GM23338 (cell line): ENCODE measurements around the gene MAP4K4.

Experiments
- CREB1 ChIP-seq: fragments of 250-450 bp; sonication (Bioruptor Pico); IDR thresholded peaks from 2 replicates; pipeline ENCODE4 v1.5.0; 2020; ENCODE audit warnings: low read depth, mild to moderate bottlenecking, moderate library complexity
- CTCF ChIP-seq, 2 experiments: fragments of 200-600 bp in 1 of 2; sonication (generic) in 1 of 2; conservative IDR thresholded peaks; 2 replicates each; pipeline versions ENCODE4 v1.5.1 to v1.6.1; 2016 to 2017; ENCODE audit warnings: antibody characterized with exemption in 2 of 2, low read depth in 2 of 2, mild to moderate bottlenecking in 2 of 2, moderate library complexity in 1 of 2
- EZH2 ChIP-seq: fragments of 200-600 bp; sonication (generic); IDR thresholded peaks from one replicate; pipeline ENCODE4 v1.8.0; 2017; ENCODE audit warnings: antibody characterized with exemption, mild to moderate bottlenecking, low read depth; ENCODE audit not compliant: unreplicated experiment
- EZH2phosphoT487 ChIP-seq: fragments of 200-600 bp; sonication (generic); IDR thresholded peaks from one replicate; pipeline ENCODE4 v1.8.1; 2018; ENCODE audit warnings: antibody characterized with exemption; ENCODE audit not compliant: unreplicated experiment
- NANOG ChIP-seq: IDR thresholded peaks from 2 replicates; pipeline ENCODE4 v1.6.1; 2016; ENCODE audit warnings: antibody characterized with exemption, borderline replicate concordance
- POLR2AphosphoS5 ChIP-seq: IDR thresholded peaks from 2 replicates; pipeline ENCODE4 v1.6.1; 2016; ENCODE audit warnings: antibody characterized with exemption, low read depth
- TF ChIP-seq, protein P1 (sequence below): IDR thresholded peaks from one replicate; pipeline ENCODE4 v1.6.1; 2018; ENCODE audit warnings: antibody characterized with exemption; ENCODE audit not compliant: unreplicated experiment

DNA sequence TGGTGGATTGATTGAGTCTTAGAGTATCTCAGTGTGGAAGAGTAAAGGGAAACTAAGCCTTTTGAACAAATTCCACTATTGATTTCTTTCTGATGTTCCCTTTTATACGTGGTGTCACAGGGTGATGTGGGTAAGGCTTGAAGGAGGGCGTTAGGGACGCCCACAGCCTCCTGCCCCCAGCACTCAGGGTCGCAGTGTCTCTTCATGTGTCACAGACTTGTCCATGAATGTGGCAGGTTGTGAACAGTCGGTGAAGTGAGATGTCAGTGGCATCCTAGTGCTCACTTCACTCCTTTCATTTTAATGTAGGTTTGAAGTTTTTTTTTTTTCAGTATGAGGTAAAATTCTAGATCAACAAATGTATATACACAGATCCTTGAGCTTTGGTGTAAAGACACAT is 171.0 kb downstream of the MAP4K4 start:
- TF ChIP-seq CTCF (conservative IDR thresholded peaks at IDR 0.05; ENCODE audit: low read depth in 2 of 2) (no peak), NANOG (no peak), POLR2AphosphoS5 (no peak), EZH2phosphoT487 (no peak), EZH2 (no peak), CREB1 (CRISPR knock-in tag) (no peak)
- TF ChIP-seq, protein P1, sequence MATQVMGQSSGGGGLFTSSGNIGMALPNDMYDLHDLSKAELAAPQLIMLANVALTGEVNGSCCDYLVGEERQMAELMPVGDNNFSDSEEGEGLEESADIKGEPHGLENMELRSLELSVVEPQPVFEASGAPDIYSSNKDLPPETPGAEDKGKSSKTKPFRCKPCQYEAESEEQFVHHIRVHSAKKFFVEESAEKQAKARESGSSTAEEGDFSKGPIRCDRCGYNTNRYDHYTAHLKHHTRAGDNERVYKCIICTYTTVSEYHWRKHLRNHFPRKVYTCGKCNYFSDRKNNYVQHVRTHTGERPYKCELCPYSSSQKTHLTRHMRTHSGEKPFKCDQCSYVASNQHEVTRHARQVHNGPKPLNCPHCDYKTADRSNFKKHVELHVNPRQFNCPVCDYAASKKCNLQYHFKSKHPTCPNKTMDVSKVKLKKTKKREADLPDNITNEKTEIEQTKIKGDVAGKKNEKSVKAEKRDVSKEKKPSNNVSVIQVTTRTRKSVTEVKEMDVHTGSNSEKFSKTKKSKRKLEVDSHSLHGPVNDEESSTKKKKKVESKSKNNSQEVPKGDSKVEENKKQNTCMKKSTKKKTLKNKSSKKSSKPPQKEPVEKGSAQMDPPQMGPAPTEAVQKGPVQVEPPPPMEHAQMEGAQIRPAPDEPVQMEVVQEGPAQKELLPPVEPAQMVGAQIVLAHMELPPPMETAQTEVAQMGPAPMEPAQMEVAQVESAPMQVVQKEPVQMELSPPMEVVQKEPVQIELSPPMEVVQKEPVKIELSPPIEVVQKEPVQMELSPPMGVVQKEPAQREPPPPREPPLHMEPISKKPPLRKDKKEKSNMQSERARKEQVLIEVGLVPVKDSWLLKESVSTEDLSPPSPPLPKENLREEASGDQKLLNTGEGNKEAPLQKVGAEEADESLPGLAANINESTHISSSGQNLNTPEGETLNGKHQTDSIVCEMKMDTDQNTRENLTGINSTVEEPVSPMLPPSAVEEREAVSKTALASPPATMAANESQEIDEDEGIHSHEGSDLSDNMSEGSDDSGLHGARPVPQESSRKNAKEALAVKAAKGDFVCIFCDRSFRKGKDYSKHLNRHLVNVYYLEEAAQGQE, result no peak
